ENCODE measurements around the gene GPAM.
"Not testable (repeated sequence)": the region's sequence is repeated elsewhere in the genome, so short reads cannot be mapped to it uniquely, and the experiment has no call there.

Gene GPAM
- total RNA-seq: 23.4 to 26.1 reads per million in 2 donors

GRCh38 chr10:112183329-112184051, at the start of gene GPAM:
TSS of gene GPAM (minus strand) at chr10:112183765. CDS start at chr10:112181784, 1,981 bp downstream.
- DNase-seq: peak; percentile 97

GRCh38 chr10:112232670-112233069, 49.1 kb upstream of the GPAM start:
- no peak for DNase-seq

GRCh38 chr10:112231602-112232400, 48.2 kb upstream of the GPAM start:
- no peak for DNase-seq

- DNase-seq: no peak
Measured at GRCh38 chr10:112230325-112230988, 46.9 kb upstream of the GPAM start.

- no peak for DNase-seq
Measured at GRCh38 chr10:112229901-112230300, 46.3 kb upstream of the GPAM start.

- no peak for DNase-seq
Measured at GRCh38 chr10:112229096-112229495, 45.5 kb upstream of the GPAM start.

GRCh38 chr10:112228366-112229088, 45.0 kb upstream of the GPAM start:
- DNase-seq: not testable (repeated sequence)

- DNase-seq: no peak
Measured at GRCh38 chr10:112227331-112227987, 43.9 kb upstream of the GPAM start.

GRCh38 chr10:112226439-112227248, 43.1 kb upstream of the GPAM start:
- DNase-seq: no peak

GRCh38 chr10:112225771-112226438, 42.3 kb upstream of the GPAM start:
- DNase-seq: no peak

- DNase-seq: no peak
Measured at GRCh38 chr10:112224933-112225529, 41.5 kb upstream of the GPAM start.

- no peak for DNase-seq
Measured at GRCh38 chr10:112223725-112224124, 40.2 kb upstream of the GPAM start.

- no peak for DNase-seq
Measured at GRCh38 chr10:112222799-112223198, 39.2 kb upstream of the GPAM start.

GRCh38 chr10:112221545-112221944, 38.0 kb upstream of the GPAM start:
- no peak for DNase-seq

- DNase-seq: no peak
Measured at GRCh38 chr10:112218960-112219359, 35.4 kb upstream of the GPAM start.

GRCh38 chr10:112218036-112218390, 34.4 kb upstream of the GPAM start:
- no peak for DNase-seq

GRCh38 chr10:112217386-112218035, 33.9 kb upstream of the GPAM start:
- no peak for DNase-seq

GRCh38 chr10:112216966-112217365, 33.4 kb upstream of the GPAM start:
- no peak for DNase-seq

GRCh38 chr10:112216151-112216550, 32.6 kb upstream of the GPAM start:
- DNase-seq: no peak

- DNase-seq: no peak
Measured at GRCh38 chr10:112215342-112215774, 31.8 kb upstream of the GPAM start.

All from activated gamma-delta T cell (primary cell).